Measurements from ENCODE around the gene SPSB4.

GRCh38 chr3:141114816-141115460 lies 63.8 kb downstream of the SPSB4 start:
- TF ChIP-seq CTCF (conservative IDR thresholded peaks at IDR 0.05; ENCODE audit: low read length) (peak; percentile 58), EZH2phosphoT487 (IDR thresholded peaks at IDR 0.05; ENCODE audit: borderline replicate concordance, low read depth, low read length) (no peak)
